Right lung (tissue), 5 donors: ENCODE measurements around the gene MYO15B. TPM values are rescaled to one million over a fixed set of nuclear protein-coding genes. Genes with fewer than 3 reads are reported as not detected.
"Not testable (repeated sequence)": the region's sequence is repeated elsewhere in the genome, so short reads cannot be mapped to it uniquely, and the experiment has no call there.

ENCODE experiments used
- DNase-seq, 2 donors: peaks; one replicate each; pipeline ENCODE4 v3.0.0-alpha.2; 2013
- polyA plus RNA-seq, 5 donors: library from polyadenylated mRNA; unstranded; fragments of 120-200 nt; gene quantifications; one replicate each; pipeline versions ENCODE4 v1.2.1 to v1.2.3, GENCODE V29; 2013; ENCODE audit warnings: inconsistent platforms in 1 of 5, low replicate concordance in 1 of 5; ENCODE audit not compliant: insufficient read length in 5 of 5, insufficient read depth in 1 of 5

The MYO15B gene
- polyA plus RNA-seq, 5 donors: 181 to 260 (median 240) TPM

DNA sequence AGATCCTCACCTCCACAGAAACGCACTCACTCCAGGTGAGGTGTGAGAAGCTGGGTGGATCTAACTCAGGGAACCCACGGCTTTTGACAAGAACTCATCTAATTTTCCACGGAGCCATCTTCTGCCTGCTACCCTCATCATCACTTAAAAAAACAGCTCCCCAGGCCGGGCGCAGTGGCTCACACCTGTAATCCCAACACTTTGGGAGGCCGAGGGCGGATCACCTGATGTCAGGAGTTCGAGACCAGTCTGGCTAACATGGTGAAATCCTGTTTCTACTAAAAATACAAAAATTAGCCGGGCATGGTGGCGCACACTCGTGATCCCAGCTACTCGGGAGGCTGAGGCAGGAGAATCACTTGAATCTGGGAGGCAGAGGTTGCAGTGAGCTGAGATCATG is 50.4 kb downstream of the MYO15B start:
- DNase-seq: not testable (repeated sequence)

DNA sequence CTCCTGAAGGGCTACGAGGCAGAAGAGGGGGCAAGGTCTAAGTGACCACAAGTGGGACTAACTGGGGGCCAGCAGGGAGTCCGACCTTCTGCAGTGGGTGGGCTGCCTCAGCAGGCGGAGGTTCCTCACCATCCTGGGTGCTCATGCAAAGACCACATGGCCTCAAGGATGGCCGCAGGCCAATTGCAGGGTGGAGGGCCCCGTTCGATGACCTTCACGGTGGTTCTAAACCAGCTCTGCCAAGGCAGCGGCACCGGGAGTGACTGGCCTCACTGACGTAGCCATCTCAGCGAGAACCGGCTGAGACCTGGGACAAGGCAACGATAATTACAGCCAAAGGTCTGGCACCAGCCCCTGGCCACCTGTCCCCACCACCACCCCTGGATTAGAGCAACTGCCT is 51.3 kb downstream of the MYO15B start:
- no peak for DNase-seq

DNA sequence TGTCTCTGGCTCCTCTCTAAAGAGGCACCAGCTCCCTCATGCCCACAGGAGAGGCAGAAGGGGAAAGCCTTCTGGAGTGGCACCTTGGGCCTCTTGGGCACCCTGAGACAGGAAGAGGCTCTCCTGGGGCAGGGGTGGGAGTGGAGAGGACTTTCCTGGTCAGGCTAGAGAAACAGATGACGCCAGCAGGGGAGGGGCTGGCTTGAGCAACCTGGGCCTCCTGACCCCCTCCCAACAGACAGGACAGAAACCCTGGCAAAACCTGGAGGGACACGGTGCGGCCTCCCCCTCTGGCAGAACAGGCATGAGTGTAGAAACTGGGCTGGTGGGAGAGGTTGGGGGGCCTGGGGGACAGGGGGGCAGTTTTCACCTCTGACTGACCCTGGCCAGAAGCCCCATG is 51.7 kb downstream of the MYO15B start:
- DNase-seq: no peak

DNA sequence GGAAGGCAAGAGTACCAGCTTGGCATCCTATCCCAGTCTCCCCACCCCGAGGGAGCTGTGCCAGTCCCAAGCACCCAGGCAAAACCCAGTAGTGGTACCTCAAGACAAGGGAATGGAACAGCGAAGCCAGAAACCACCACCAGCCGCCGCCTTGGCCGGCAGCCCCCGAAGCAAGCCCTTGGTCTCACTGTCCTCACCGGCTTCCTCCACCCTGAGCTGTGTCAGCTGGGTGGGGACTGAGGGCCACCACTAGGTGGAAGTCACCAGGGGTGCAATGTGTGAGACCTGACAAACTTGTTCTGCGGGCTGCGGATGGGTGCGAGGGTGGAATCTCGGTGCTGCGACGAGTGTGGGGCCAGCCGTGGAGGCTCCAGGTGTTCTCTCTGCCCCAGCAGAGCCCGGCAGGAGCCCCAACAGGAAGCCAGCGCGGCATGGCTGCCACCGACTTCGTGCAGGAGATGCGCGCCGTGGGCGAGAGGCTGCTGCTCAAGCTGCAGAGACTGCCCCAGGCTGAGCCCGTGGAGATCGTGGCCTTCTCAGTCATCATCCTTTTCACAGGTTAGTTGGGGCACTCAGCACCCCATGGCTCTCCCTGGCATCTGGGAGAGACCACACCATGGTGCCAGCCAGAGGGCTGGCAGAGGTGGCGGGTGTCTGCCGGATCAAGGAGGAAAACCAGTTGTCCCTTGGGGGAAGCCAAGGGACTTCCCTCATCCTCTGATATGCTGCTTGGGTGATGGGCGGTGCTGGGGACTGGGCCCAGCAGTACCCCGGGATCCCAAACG is 52.4 kb downstream of the MYO15B start:
- peak in 1 of 2 donors; percentile 52 for DNase-seq

DNA sequence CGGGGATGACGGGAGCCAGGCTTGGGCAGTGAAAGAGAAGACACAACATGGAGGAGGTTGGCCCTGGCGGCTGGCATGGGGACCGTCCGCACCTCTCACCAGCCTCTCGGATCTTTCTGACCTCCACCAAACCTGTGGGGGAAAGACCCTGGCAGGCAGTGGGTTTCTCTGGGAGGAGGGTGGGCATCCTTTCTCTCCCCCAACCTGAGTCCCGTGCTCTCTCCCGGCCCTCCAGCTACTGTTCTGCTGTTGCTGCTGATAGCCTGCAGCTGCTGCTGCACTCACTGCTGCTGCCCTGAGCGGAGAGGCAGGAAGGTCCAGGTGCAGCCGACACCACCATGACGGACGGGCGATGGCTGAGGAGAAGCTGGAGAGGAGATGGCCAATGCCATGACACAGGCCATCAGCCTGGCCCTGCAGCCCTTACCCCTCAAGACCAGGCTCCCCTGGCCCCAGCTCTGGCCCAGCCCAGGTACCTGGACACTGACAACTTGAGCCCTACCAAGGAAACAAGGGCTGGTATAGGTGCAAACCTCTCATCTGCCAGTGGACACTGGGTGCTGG is 53.0 kb downstream of the MYO15B start:
- DNase-seq: no peak

DNA sequence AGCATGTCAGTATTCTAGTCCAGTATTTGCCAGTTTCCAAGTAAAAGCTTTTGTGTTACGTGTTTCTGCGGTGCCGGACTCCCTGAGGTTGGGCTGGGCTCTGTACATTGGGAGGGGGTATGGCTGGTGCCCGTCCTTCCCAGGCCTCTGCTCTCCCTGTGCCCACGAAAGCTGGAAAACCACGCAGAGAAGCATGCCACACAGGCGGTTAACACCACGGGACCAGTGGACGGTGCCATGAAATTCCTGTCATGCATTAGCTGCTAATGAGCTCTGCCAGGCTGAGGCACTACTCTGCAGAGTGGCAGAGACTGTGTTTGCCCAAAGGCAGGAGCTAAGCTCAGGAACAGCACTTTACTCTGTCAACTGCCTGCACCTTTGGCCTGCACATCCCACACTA is 53.7 kb downstream of the MYO15B start:
- DNase-seq: no peak

DNA sequence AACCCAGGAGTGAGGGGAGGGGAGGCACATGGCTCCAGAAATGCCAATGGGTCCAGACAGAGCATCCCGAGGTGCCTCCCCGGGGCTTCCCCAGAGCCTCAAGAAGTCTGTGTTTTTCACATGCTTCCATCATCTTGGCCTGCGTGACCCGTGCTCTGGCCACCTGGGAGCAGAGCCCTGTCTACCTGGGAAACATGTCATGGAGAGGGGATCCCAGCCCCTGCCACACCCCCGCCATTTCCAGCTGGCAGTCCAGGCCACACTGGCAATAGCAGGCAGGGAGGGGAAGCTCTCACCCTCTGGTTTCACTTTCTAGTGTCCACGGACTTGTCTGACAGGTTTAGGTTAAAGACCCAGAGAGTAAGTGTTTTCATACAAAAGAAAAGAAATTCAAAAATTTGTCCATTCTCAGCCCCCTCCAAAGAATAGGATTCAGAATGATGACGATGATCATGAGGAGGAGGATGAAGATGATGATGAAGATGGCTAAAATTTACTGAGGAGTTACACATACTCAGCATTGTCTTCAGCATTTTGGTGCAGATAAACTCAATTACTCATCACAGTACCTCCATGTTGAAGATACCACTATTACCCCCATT is 54.7 kb downstream of the MYO15B start:
- no peak for DNase-seq

DNA sequence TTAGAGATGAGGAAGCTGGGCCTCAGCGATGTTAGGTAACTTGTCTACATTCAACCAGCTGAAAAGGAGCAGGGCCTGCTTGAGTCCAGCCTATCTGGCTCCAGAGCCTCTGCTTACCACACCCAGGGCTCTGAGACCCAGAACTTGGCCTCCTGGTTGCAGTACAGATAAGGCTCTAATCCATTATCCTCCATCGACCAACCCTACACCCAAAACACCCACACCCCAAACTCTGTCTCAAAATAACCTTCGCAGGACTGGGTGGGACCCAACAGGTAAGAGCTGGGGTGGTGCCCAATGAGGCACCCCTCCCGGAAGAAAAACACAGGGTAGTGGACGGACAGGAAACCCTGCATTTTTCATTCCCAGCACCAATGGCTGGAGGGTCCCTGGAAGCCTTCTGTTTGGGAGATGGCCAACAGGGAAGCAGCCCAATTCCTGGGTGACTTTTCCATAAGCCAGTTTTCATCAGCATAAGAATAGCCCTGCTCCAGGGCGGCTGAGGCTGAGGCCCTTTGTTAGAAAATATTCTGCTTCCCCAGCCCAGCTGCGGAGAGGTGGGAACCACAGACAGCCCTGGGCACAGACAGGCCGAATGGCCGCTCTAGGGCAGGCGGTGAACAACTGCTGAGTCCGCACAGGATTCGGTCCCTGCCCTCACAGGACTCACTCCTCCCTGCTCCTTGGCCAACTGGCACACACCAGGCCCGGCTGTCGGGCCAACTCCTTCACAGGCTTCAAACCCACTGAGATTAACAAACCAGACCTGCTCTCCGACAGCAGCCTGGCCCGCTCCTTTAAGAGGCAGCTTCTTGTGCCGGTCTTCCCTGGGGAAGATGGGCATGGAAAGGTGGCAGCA is 55.4 kb downstream of the MYO15B start:
- DNase-seq: no peak

DNA sequence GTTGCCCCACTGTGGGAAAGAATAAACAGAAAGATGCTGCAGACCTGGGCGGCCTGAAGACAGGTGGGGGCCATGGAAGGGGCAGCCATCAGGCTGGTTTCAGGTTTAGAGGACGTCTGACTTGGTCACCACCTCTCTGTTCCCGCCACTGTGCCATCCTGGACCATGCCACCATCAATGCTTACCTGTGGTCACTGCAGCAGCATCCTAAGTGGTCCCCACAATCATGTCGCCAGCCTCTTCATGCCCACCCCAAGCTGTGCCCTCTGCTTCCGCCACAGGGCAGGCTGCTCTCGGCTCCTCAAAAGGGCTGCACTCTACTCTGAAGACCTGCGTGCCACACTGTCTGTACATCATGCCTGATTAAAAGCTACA is 56.0 kb downstream of the MYO15B start:
- DNase-seq: no peak

DNA sequence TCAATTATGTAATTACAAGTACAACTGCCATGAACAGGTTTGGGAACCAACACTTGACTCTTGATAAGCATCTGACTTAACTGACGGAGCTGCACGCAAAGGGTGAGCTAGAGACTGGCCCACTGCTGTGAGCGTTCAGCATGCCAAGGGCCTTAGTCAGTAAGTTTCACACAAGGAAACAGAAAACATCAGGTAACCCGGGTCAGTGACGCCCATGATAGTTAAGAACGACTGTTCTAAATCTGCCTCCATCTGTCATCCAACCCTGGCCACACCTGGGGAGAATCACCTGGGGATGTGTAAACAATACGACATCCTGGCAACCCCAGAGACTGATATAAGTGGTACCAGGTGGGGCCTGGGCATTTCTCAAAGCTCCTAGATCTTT is 57.9 kb downstream of the MYO15B start:
- DNase-seq: peak in 1 of 2 donors; percentile 54

DNA sequence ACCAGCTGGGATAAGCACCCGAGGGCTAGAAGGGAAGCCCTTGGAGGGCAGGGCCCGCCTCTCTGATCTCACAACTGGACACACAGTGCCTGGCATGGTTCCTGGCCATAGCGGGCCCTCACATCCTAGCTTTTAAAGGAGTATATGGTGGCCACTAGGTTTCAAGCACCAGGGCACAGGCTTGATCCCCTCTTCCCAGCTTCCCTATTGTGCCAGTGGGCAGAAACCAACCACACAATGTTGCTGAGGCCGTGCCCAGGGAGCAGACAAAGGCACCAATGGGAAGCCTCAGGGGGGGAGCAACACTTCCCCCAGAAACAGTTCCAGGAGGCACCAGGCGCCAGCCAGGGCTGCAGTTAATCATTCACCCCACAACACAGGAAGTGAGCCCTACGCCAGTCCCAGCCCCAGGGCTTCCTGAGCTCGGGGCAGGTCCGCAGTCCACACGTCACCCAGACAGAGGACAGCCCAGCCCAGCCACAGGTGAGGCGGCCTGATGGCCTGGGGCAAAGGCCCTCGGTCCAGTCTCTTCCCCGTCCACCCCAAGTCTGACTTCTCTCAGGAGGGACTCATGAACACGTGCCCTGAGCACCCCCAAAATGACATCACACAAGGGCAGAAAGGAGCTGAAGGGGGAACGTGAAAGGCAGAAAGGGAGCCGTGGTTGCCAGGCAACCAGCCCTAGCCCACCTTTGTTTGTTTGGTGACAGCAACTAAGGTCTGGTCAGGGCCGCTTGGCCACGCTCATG is 58.5 kb downstream of the MYO15B start:
- peak; percentile 70 to 75 for DNase-seq

DNA sequence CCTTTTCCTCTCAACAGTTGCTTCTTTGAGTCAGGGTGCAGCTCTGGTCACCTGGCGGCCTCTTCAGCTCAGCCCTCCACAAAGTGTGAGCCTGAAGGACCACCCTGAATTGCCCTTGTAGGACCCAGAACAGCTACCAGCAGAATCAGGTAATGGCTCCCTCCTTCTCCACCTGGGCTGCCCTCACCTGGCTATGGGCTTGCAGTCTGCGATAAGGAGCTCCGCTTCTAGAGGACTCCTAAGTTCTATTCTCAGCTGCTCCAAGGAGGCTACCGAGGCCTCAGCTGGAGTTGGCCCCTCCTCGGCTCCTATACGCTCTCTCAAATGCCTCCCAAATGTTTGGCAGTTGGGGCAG is 59.0 kb downstream of the MYO15B start:
- DNase-seq: no peak

DNA sequence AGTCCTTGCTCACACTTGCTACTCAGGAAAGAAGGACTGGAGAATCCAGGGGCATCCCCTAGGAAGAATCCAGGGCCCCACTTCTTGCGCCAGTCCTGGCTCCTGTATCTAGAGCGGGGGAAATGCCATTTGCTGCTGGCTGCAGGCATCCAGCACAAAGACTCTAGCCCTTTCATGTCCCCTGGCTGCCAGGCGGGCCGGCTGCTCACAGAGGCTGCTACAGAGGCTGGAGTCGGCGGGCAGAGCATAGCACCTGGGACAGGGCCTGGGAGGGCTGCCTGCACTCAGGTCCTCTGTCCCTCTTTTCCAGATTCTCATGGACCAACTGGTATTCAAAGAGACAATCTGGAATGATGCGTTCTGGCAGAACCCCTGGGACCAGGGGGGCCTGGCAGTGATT is 59.5 kb downstream of the MYO15B start:
- no peak for DNase-seq

DNA sequence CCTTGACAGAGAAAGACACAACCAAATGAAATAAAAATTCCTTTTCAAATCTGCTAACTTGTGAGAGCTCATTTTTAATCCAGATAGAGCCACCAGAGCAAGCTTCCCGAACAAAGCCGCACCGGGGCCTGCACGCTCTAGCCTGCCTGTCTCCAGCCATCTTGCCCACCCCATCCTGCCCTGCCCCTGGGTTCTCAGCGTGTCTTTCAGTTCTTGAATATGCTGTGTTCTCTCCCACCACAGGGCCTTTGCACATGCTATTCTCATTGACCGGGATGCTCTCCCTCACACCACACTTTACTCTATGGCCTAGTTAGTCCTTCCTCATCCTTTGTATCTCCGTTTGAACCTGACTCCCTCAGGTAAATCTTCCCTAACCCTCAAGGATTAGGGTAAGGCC is 60.3 kb downstream of the MYO15B start:
- DNase-seq: no peak

DNA sequence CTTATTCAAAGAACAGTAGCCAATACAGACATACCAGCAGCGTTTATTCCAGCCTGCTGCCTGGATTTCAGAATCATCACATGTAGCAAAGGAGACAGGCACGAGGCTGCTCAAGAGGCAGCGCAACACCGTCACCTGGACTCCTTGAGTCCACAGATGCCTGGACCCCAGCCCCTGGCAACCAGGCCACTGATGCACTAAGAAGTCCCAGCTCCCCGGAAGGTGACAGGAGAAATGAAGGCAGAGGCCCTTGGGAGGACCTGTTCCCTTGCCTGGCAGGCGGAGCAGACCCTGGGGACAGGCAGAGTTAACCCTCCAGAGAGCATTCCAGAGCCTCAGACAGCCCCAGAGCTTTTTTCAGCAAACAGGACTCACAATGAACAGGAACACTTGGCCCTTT is 62.1 kb downstream of the MYO15B start:
- no peak for DNase-seq

DNA sequence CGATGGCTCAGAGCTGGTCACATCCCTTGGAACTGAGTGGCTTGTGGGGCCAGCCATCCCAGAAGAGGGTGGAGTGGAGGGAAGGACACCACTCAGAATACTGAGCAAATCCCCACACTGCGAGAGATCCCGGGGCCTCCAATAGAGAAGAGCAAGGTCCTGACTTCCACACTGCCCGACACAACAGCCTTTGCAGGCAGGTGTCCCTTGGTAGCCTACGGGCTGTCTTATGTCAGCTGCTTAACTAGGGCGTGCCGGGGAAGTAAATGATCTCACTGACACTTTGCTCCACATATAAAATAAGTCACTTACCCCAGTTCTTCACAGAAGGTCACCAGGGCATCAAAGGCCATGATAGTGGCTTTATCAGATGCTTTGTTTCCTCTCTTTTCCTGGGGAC is 63.3 kb downstream of the MYO15B start:
- no peak for DNase-seq

DNA sequence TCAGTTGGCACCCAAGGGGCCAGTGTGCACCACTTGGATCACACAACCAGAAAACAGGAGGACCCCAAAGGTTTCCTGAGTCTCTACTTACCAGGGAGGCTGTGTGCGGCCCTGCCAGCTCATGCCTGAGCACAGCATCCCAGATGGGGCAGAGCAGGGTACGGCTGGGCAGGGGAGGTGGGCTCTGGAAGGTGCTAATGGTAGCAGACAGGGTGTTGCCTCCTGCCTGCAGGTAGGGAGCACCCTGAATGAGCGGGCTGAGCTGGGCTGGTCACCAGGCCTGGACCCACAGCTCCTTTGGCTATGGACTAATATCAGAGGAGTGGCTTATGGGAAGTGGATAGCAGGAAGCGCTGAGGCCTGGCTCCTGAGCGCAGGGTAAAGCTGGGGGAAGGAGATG is 64.7 kb downstream of the MYO15B start:
- no peak for DNase-seq

DNA sequence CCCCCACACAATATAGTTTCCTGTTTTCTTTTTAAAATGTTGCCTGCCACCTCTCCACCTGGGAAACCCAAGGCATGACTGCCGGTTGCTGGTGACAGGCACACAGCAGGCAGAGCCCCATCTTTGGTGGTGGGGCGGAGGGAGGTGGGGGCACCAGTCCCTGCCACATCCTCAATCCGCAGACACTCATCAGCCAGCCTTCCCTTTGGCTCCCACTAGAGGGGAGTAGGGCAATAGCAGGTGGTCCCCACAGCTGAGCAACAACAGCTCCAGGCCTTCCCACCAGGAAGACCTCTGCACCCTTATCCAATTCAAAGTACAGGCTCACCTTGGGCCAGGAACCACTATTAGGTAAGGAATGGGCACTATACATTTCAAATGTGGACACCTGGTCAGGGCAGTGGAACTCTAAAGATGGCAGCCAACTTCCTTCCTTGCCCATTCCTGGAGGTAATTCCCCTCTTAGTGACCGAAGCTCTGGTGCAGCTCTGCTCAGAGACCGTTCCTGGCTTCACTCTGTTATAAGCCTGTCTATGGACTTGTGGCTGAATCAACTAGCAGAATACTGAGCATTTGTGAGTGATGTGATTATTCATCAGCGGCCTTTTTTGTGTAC is 65.4 kb downstream of the MYO15B start:
- no peak for DNase-seq

DNA sequence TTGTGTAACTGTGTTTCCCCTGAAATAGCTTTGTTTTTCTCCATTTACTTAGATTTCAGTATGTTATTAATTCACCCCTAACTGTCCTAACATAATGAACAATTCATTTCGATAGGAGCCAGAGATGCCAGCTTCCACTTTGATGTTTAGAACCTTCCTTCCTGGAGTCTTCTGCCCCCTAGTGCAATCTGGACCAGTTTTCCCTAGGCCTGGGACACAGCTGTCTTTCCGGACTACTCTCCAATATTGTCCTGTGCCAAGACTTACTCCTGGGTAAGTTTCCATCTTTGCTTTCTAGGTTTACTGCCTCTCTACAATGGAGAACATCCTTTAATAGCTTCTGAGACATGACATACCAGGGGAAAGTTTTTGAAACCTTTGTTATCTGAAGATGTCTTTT is 66.6 kb downstream of the MYO15B start:
- no peak for DNase-seq

DNA sequence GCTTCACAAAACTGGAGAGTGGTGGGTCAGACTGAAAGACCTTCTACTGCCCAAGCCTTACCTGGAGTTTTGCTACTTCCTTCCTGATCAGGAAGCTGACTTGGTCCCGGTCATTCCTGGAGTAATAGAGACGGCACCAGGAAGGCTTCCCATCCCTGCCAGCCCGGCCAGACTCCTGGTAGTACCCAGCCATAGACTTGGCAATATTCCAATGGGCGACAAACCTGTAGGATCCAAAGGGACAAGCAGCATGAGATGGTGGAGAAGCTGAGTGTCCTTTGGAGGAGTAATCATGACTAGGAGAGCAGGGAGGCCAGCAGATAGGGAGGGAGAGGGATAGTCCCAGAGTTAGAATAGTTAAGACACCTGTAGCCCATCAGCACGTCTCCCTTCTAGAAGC is 70.6 kb downstream of the MYO15B start:
- no peak for DNase-seq

DNA sequence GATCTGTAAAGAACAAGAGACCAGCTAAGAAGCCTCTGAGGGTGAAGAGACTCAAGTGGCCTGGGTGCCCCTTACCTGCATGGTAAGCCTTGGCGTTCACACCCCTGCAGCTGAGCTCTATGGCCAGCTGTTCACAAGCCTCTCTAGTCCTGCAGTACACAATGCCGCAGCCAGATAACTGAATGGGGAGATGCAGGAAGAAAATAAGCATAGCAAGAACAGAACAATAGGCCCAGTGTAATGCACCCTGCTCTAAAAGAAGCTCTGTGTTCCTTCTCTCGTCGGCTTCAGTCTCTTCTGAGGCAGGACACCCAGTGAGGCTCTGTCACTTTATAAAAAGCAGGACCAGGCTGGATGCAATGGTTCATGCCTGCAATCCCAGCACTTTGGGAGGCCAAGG is 73.9 kb downstream of the MYO15B start:
- no peak for DNase-seq
